Anterior cingulate cortex (tissue), 58 donors: ENCODE results near the gene JMJD8.
"Not testable (repeated sequence)": the region's sequence is repeated elsewhere in the genome, so short reads cannot be mapped to it uniquely, and the experiment has no call there.

ENCODE experiments used
- DNase-seq, 58 donors: peaks; one replicate each; lab custom pipeline; 2025; lab: John Stamatoyannopoulos, UW

The JMJD8 gene

DNA sequence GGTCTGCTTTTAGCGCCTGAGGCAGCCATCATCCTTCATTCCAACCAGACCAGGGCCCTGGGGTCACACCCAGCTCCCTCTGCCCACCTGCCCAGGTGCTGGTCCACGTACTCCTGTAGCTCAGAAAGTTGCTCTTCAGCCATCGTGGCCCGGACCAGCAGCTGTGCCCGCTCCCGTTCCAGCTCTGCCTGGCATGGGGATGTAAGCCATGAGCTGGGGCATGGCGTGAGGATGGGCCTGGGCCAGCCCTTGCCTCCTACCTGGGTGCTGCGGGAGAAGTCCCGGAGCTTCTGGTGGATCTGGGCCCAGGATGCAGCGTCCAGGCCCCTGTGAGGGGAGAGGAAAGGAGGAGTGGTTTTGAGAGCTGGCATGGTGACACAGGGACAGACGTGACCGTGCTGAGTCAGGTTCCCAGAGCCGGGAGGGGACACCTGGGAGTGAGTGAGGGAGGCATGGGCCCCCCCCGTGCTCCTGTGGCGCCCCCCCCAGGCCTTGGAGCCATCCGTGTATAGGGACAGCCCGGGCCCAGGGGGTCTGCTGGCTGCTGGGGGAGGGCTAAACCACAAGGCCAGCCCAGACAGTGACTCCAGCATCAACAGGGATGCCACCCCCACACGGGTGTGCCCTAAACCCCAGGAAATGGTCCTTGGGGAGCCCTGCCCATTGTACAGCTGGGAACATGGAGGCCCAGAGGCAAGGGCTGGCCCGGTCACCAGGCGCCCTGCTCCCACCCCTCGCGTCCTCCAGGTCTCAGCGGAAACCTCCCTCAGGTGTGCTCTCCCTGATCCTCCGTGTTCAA lies 38.9 kb upstream of the JMJD8 start:
- DNase-seq: no peak

- DNase-seq: peak in 1 of 58 donors; percentile 39
Observed at GRCh38 chr16:721765-722540, 37.8 kb upstream of the JMJD8 start.

GRCh38 chr16:720990-721764 lies 37.0 kb upstream of the JMJD8 start, which contains the start of gene ANTKMT:
ANTKMT (plus strand) TSS chr16:721146; CDS start chr16:721275, 129 bp downstream.
- DNase-seq: peak in 57 of 58 donors; percentile 38 to 89 (median 77)

GRCh38 chr16:720447-720989 lies 36.4 kb upstream of the JMJD8 start:
- DNase-seq: peak in 57 of 58 donors; percentile 43 to 90 (median 72)

- DNase-seq: peak in 16 of 58 donors; percentile 26 to 75 (median 55)
Observed at GRCh38 chr16:719815-720446, 35.8 kb upstream of the JMJD8 start.

GRCh38 chr16:718922-719321 lies 34.8 kb upstream of the JMJD8 start:
- DNase-seq: no peak

DNA sequence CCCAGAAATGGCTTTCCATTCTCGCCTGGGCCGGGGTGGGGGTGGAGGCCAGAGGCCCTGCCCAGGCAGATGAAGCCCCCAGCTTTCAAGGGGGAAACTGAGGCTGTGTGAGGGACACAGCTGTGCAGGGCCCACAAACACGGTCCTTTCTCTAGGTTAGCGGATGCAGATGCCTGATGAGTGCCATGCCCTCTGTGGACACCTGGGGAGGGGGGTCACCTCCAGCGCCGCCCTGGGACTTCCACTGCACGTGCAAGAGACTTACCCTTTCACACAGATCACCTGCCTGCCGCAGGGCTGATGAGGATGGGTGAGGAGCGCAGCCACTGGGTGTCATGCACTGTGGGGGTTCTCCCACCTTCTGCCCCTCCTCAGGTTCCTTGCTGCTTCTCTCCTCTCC lies 34.3 kb upstream of the JMJD8 start:
- DNase-seq: no peak

- peak in 11 of 58 donors; percentile 19 to 51 (median 38) for DNase-seq
Observed at GRCh38 chr16:717450-718245, 33.5 kb upstream of the JMJD8 start.

DNA sequence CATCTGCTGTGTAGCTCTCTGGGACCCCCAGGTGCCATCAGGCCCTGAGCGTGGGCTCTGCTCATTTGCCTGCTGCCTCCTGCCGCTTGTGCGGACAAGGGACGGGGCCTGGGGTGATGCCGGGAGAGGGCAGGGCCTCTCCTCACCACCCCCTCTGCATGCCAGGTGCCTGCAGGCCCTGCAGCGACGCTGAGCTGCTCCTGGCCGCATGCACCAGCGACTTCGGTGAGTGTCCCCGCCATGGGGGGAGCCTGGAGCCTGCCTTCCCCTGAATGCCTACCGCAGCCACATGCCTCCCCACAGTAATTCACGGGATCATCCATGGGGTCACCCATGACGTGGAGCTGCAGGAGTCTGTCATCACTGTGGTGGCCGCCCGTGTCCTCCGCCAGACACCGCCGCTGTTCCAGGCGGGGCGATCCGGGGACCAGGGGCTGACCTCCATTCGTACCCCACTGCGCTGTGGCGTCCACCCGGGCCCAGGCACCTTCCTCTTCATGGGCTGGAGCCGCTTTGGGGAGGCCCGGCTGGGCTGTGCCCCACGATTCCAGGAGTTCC lies 32.7 kb upstream of the JMJD8 start:
- DNase-seq: no peak

- peak in 57 of 58 donors; percentile 24 to 95 (median 84) for DNase-seq
Observed at GRCh38 chr16:716200-716568, 32.0 kb upstream of the JMJD8 start.

GRCh38 chr16:715477-716199 lies 31.5 kb upstream of the JMJD8 start:
- peak in 5 of 58 donors; percentile 27 to 75 (median 58) for DNase-seq

GRCh38 chr16:714558-715476 lies 30.7 kb upstream of the JMJD8 start, which contains the start of gene METRN:
METRN (plus strand) TSS chr16:715118; CDS start chr16:715290, 172 bp downstream.
- DNase-seq: peak; percentile 32 to 93 (median 84)

DNA sequence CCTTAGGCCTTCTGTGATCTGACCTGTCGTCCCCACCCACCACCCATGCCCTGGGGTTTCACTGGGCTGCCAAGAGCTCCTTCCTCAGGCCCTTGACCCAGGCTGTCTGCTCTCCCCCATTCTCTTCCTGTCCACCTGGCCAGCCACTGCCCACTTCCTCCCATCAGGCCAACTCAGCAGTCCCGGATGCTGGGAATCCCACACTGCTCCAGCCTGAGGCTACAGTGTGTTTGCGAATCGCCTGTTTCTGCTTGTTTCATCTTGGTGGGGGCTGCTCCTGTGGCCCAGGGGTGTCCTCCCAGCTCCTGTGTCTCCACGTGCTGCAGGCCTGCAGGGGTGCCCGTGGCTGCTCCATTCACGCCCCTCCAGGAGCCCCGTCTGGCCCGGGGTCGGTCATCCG lies 29.9 kb upstream of the JMJD8 start:
- DNase-seq: no peak

DNA sequence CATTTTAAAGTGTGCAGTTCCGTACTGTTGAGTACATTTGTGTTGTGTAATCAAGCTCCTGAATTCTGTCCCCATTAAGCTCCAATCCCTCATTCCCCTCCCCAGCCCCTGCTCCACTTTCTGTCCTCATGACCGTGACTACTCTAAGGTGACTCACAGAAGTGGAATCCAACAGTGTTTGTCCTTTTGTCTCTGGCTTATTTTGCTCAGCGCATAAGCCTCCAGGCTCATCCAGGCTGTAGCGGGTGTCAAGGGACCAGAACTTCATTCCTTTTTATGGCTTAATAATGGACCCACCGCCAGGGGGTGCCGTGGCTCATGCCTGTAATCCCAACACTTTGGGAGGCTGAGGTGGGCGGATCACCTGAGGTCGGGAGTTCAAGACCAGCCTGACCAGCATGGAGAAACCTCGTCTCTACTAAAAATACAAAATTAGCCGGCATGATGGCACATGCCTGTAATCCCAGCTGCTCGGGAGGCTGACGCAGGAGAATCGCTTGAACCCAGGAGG lies 28.7 kb upstream of the JMJD8 start:
- DNase-seq: not testable (repeated sequence)

DNA sequence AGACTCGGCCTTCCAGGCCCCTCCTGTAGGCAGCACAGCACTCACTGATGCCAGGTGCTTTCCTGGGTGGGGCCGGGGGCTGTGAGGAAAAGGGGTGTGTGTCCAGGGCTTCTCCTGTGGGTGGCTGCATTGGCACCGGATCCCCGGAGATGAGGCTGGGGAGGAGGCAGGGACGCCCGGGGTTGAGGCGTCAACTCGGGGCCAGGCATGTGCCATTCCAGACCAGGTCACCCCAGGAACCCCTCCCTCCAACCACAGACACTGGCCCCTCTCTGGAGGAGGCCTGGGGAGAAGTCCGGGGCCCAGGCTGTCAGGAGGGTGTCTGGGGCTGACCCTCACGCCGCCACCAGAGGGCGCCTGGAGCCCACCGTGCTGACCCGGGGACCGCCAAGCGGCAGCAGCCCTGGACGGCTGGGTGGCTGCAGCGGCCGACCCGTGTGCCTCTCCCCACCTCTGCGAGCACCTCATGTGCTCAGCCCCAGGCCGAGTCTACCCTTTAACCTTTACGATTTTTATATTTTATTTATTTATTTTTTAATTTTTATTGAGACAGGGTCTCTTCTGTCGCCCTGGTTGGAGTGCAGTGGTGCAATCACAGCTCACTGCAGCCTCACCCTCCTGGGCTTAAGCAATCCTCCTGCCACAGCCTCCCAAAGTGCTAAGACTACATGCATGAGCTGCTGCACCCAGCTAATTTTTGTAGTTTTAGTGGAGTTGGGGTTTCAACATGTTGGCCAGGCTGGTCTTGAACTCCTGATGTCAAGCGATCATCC lies 27.6 kb upstream of the JMJD8 start:
- peak in 51 of 58 donors; percentile 18 to 80 (median 59) for DNase-seq

DNA sequence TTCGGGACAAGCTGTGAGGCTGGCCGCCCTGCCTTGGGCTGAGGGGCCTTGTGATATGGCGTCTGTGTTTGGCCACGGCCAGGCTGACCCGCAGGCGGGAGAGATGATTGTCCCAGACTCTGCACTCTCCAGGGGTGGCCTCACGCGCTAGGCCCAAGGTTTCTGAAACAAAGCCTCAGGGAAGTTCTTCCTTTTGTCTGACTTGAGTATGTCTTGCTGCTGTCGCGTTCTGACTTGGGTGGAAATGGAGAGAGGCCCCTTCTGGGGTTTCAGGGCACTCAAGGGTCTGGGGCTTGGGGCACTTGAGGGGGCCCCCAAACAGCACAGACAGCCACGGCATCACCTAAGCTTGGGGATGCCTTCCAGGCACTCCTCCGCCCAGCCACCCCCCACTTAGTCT lies 26.9 kb upstream of the JMJD8 start:
- DNase-seq: no peak
